Measurements from ENCODE around the gene ASCC1. TPM values are rescaled to one million over a fixed set of nuclear protein-coding genes. Genes with fewer than 3 reads are reported as not detected.

Gene ASCC1, protein sequence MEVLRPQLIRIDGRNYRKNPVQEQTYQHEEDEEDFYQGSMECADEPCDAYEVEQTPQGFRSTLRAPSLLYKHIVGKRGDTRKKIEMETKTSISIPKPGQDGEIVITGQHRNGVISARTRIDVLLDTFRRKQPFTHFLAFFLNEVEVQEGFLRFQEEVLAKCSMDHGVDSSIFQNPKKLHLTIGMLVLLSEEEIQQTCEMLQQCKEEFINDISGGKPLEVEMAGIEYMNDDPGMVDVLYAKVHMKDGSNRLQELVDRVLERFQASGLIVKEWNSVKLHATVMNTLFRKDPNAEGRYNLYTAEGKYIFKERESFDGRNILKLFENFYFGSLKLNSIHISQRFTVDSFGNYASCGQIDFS
- total RNA-seq, result 10 to 100 TPM; 15.3 to 22.4 (median 19.4) TPM
- 10 to 100 TPM; 17.9 to 37.0 (median 19.3) TPM for polyA plus RNA-seq
- long read RNA-seq, donor 1, partial matches to known transcripts, result 2 of 12 reads
- long read RNA-seq, donor 1, other reads (novel, unspliced or antisense), result 6 of 12 reads
- long read RNA-seq, donor 2, transcript ASCC1-202 (10 exons, 2,002 nt), result major isoform, 8 of 18 reads
- long read RNA-seq, donor 2, partial matches to known transcripts, result 2 of 18 reads
- long read RNA-seq, donor 2, other reads (novel, unspliced or antisense), result 7 of 18 reads

DNA sequence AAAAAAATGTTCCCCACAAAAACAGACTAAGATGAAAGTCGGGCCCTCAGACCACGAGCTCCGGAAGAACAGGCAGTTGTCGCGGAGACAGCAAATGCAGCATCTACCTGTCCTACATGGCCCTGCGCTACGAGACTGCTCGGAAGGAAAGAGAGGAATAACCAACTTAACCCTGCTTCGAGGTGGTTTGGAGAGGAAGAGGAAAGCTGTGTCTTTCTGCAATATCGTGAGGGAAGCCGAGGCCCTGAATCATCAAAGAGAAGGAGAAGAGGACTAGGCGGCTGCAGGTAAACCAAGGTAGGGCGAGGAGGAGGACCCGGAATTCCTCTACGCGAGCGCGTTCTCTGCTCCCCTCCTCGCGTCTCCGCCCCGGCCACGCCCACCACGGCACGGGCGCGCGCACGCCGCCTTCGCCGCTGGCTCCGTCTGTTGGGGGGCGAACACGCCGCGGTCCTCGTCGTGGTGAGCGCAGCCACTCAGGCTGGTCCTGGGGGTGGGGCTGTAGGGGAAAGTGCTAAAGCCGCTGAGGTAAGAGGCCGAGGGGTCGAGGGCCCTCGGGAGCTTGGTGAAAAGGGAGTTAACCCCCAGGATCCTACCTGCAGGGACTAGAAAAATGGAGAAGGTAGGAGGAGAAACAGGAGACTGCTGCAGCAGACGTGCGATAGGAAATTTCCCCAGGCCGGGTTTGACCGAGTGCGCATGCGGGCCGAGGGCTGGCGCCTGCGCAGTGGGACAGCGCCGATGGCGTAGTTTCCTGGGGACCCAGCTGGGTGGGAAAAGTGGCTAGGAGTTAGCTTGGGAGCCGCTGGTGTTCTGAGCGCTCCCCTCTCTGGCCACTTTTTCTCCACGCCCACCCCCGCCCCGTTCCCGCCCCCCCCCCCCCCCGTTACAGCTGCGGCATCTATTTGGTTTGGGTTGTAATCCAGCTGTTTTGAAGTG, at the start of gene ASCC1, which contains the start of gene ANAPC16:
TSS of gene ASCC1 (minus strand) at position 666 of the 939 bp plus-strand sequence. CDS start 2,978 bp downstream, outside the sequence.
TSS of gene ANAPC16 (plus strand) at position 402 of the 939 bp plus-strand sequence. CDS start 7,903 bp downstream, outside the sequence.
- H3K9me3 ChIP-seq, result no peaks in the 10 kb centered on the region
- intact Hi-C loops (cut with DNase I), result loop anchor here in 1 of 2 donors (5.0 kb wide), 1 partner anchor 116 kb away; no protein-coding TSS in a partner anchor
- no peaks in the 10 kb centered on the region for H3K27me3 ChIP-seq (ENCODE audit: insufficient read depth in 3 of 3, low read length in 2 of 3)
- ATAC-seq (peak; percentile 96 to 98 (median 98)), DNase-seq (peak; percentile 92 to 96)
- peak within 1 kb of the TSS; percentile 97 for H3K27ac ChIP-seq
- H3K4me3 ChIP-seq, result peak within 1 kb of the TSS; percentile 78
- H3K36me3 ChIP-seq (ENCODE audit: insufficient read depth in 1 of 2, low read depth in 1 of 2), result peaks cover 0 to 29% of the 10 kb centered on the region in 2 donors
- TF ChIP-seq, protein P1, sequence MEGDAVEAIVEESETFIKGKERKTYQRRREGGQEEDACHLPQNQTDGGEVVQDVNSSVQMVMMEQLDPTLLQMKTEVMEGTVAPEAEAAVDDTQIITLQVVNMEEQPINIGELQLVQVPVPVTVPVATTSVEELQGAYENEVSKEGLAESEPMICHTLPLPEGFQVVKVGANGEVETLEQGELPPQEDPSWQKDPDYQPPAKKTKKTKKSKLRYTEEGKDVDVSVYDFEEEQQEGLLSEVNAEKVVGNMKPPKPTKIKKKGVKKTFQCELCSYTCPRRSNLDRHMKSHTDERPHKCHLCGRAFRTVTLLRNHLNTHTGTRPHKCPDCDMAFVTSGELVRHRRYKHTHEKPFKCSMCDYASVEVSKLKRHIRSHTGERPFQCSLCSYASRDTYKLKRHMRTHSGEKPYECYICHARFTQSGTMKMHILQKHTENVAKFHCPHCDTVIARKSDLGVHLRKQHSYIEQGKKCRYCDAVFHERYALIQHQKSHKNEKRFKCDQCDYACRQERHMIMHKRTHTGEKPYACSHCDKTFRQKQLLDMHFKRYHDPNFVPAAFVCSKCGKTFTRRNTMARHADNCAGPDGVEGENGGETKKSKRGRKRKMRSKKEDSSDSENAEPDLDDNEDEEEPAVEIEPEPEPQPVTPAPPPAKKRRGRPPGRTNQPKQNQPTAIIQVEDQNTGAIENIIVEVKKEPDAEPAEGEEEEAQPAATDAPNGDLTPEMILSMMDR (IDR thresholded peaks at IDR 0.05), result no peak
- 0 to 1% (median 1%) methylated on average over 55 to 64 of the region's 64 CpGs for WGBS, 3 donors
- peaks cover 50% of the 10 kb centered on the region for H3K4me1 ChIP-seq

- no peak for DNase-seq
- WGBS, 3 donors, result 72 to 81% (median 78%) methylated on average over 6 of the region's 6 CpGs
- Histone ChIP-seq H3K36me3 (ENCODE audit: insufficient read depth in 1 of 2, low read depth in 1 of 2) (no peaks in the 10 kb centered on the region), H3K27me3 (ENCODE audit: insufficient read depth in 3 of 3, low read length in 2 of 3) (no peaks in the 10 kb centered on the region), H3K27ac (no peak overlapping the region), H3K4me3 (no peak overlapping the region), H3K9me3 (no peaks in the 10 kb centered on the region), H3K4me1 (peaks cover 9% of the 10 kb centered on the region)
- intact Hi-C loops (cut with DNase I), result no loop called here
- ATAC-seq, result no peak
- TF ChIP-seq, protein P1 (IDR thresholded peaks at IDR 0.05), result no peak
Observed at GRCh38 chr10:72265508-72265907, 49.4 kb upstream of the ASCC1 start.

GRCh38 chr10:72264536-72264935, 48.5 kb upstream of the ASCC1 start:
- WGBS, 3 donors, result 85 to 94% (median 90%) methylated on average over 1 of the region's 1 CpG

More at GRCh38 chr10:72264536-72264935, 48.5 kb upstream of the ASCC1 start:
- Histone ChIP-seq H3K9me3 (no peaks in the 10 kb centered on the region), H3K27ac (no peak overlapping the region), H3K27me3 (ENCODE audit: insufficient read depth in 3 of 3, low read length in 2 of 3) (no peaks in the 10 kb centered on the region), H3K4me1 (peaks cover 18% of the 10 kb centered on the region), H3K36me3 (ENCODE audit: insufficient read depth in 1 of 2, low read depth in 1 of 2) (no peaks in the 10 kb centered on the region), H3K4me3 (no peak overlapping the region)
- intact Hi-C loops (cut with DNase I), result no loop called here
- DNase-seq, result no peak
- no peak for ATAC-seq
- TF ChIP-seq, protein P1 (IDR thresholded peaks at IDR 0.05), result no peak

Measured in psoas muscle (tissue), 8 donors.